HG03354 (cell line): ENCODE measurements around the gene USP7.
"Not testable (repeated sequence)": the region's sequence is repeated elsewhere in the genome, so short reads cannot be mapped to it uniquely, and the experiment has no call there.

Source experiments
- ATAC-seq: cut with Tn5 transposase; IDR thresholded peaks from one replicate; pipeline ENCODE4 v1.9.1; 2021; ENCODE audit warnings: mild to moderate bottlenecking; ENCODE audit not compliant: unreplicated experiment, poor library complexity, severe bottlenecking

USP7 gene

GRCh38 chr16:8976189-8976588 is 12.5 kb upstream of the USP7 start:
- ATAC-seq: not testable (repeated sequence)

DNA sequence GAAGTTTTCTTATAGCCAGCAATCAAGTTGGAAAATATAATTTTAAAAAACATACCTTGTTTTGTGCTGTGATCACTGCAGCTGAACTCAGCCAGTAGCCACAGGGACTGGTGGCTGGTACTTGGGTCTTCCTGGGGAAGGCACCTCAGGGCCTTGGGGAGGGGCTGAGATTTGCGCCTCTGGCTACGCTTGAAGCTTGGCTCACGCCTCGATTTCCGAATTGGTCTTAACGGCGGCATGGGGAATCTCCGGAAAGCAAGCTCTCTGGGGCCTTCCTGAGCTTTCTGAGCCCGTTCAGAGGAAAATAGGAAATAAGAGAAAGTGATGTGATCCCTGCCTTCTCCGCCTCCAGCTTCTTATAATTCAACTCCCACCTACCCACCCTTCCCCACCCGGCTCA is 11.3 kb upstream of the USP7 start:
- ATAC-seq: no peak

- ATAC-seq: no peak
Observed at GRCh38 chr16:8972843-8973586, 9.3 kb upstream of the USP7 start.

DNA sequence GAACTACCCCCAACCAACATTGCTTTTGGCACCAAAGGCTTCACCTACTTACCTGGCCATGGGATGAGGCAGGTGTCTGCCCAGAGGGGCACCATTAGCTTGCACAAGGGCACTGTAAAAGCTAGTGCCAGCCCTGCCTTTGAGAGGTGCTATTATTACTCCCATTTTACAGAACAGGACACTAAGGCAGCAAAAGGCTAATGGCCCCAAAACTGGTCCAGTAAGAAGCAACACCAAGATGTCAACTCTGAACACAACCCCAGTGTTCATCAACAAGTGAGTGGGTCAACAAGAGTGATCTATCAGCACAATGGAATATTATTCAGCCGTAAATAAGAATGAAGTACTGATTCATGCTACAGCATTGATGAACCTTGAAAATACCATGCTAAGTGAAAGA is 7.7 kb upstream of the USP7 start:
- no peak for ATAC-seq

GRCh38 chr16:8969202-8969897 is 5.6 kb upstream of the USP7 start:
- ATAC-seq: not testable (repeated sequence)

- ATAC-seq: not testable (repeated sequence)
Observed at GRCh38 chr16:8968054-8968453, 4.3 kb upstream of the USP7 start.

DNA sequence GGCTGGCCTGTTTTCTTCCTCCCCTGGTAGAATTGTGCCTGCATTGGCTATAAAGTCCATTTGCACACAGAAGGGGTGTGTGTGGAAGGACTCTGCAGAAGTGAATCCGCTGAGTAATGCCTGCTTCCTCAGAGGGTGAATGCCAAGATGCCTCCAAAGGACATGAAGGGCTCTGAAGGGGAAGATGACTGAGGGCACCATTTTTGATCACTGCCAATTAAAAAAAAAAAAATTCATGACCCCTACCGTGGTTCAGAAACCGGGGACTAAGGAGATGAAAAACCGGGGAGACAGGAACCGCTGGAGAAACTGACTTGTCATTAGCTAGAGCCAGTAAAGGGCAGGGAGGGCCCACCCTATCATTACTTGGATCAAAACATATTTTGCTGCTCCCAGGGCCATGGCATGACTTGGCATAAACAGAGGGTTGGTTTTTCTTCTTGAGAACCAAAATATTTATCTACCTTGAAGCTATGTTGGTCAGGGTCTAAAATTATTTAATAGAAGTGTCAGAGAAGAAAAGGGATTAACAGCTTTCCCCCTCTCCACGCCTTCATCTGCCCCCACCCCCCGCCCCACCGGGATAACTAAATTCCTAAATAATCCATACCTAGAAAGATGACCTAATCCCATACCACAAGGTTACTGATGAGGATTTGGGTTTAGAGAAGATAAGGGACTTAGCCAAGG is 3.6 kb upstream of the USP7 start:
- ATAC-seq: no peak

GRCh38 chr16:8966817-8967131 is 3.1 kb upstream of the USP7 start:
- no peak for ATAC-seq

- no peak for ATAC-seq
Observed at GRCh38 chr16:8964462-8964861, 756 bp upstream of the USP7 start.

DNA sequence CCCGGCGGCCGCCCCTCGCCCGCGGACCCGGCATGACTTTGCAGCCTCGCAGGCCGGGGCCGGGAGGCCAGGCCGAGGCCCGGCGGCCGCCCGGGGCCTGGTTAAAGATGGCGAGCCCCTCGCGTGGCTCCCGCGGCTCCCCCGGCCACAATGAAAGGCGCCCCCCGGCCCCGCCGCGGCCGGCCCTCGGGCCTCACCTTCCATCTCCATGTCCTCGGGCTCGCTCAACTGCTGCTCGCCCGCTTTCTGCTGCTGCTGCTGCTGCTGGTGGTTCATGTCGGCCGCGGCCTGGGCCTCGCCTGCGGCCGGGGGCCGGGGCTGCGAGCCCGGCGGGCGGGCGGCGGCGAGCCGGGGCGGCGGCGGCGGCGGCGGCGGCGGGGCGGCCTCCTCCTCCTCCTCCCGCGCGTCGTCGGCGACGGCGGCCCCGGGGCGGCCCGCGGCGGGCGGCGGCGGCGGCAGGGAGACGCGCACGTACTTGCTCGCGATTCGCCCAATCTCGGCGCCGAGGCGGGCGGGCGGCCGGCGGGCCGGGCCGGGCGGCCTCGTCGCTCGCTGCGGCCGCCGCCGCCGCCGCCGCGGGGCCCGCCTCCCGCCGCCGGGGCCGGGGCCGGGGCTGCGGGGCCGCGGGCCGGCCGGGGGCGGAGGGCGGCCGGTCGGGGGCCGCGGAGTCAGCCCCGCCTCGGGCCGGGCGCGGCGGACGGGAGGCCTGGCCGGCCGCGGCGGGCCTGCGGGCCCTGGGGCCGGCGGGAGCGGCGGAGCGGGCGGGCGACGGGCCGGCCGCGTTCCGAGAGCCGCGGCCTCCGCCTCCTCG is 491 bp downstream of the USP7 start:
- ATAC-seq: peak; percentile 7

DNA sequence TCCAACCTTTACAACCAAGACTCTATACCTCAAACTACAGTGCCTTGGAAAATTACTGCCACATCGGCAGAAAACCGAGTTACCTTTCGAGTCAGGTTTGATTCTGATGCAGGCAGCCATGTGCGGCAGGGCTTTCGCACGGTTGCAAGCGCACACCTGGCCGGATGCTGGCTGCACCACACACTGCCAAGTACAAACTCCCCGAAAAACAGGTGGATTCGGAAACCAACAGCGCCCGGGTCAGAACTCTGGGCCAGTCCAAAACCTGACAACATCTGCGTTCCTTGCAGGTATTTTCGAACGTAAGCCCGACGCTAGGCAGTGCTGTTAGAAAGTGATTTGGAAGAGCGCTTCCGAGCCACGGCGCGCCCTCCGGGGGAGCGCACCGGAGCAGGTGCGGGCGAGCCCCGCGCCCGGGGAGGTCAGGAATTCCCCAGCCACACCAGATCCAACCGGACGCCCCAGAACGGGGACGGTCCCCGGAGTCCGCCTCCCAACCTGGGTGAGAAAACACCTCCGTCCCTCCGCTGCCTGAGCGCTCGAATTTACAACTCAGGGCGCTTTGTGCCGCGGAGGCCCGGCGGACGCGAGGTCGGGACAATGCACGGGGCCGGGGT is 1.2 kb downstream of the USP7 start:
- peak; percentile 46 for ATAC-seq

GRCh38 chr16:8961811-8962390 is 1.8 kb downstream of the USP7 start:
- no peak for ATAC-seq

- no peak for ATAC-seq
Observed at GRCh38 chr16:8960788-8961109, 3.0 kb downstream of the USP7 start.

DNA sequence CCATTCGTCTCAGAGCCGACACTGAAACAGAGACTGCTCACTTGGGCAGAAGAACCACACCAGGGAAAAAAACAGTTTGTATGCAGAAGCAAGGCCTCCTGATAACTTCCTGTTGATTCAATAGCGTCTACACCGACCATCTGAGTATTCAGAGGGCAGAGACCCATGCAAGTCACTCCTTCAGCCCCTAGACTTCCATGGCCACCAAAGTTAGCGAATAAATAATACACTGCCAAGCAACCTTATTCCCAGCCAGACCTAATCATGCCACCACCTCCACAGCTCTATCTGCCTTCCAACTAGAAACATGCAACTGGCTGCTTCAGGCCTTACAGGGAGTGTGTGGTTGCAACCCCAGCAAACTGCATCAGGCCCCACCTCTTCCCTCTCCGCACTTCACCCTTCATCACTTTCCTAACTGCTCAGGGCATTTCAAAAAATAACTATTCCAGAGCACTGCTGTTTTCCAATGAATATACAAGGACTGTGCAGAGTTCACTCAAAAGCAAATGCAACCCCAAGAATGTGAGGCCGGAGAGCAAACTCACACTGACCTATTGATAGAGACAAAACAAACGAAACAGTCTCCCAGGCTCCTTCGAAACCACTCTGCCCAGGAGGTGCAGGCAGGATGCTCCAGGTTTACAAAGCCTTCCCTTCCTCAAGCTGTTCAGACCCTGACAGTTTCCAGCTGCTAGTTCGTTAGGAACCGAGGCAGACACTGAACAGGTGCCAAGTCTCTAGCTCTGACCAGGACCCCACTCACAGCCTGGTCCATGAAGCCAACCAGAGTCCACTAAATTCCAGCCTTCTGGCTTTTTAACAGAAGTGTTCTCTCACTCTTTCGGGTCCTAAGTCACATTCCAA is 3.6 kb downstream of the USP7 start:
- ATAC-seq: no peak

GRCh38 chr16:8958344-8959167 is 5.2 kb downstream of the USP7 start:
- ATAC-seq: no peak

DNA sequence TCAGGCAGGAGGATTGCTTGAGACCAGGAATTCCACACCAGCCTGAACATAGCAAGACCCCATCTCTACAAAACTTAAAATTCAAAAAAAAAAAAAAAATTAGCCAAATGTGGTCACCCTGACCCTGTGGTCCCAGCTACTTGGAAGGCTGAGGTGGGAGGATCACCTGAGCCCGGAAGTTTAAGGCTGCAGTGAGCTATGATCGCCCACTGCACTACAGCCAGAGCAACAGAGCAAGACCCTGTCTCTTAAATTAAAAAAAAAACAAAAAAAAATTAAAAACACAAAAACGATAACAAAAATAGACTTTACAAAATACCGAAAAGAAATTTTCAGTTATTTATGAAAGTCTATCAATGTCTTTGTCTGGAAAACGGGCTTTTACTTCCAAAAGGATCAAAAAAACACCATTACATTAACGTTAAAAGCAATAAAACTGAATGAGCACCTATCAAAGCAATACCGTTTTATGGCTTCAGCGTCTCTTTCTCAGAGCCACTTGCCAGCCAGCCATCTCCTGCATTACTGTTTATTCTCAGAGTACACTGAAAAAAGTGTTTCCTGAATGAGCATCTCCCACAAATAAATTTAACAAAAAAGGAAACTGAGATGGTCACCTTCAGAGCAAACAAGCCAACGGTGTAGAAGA is 6.1 kb downstream of the USP7 start:
- no peak for ATAC-seq

GRCh38 chr16:8957063-8957397 is 6.7 kb downstream of the USP7 start:
- ATAC-seq: no peak
